Mesenchymal stem cell (in vitro differentiated cells and primary cell): ENCODE data around the gene JPT1.
A peak's percentile ranks its signal among the peaks of the same experiment; 100 is the strongest.
"Not testable (repeated sequence)": the region's sequence is repeated elsewhere in the genome, so short reads cannot be mapped to it uniquely, and the experiment has no call there.

ENCODE experiments used
- DNase-seq: peaks from one replicate; pipeline ENCODE4 v3.0.0-alpha.2; 2013
- H2AFZ ChIP-seq: one replicate; pipeline ENCODE4 v1.6.1; 2013; ENCODE audit warnings: low read depth, mild to moderate bottlenecking, control low read depth, inconsistent platforms, low read length, moderate library complexity
- H2AK5ac ChIP-seq: 2 replicates; pipeline ENCODE4 v1.6.1; 2013; ENCODE audit warnings: low read length, moderate library complexity, mild to moderate bottlenecking, inconsistent platforms; ENCODE audit not compliant: severe bottlenecking
- H2BK120ac ChIP-seq: one replicate; pipeline ENCODE4 v1.6.1; 2013; ENCODE audit warnings: low read depth, mild to moderate bottlenecking, inconsistent platforms, low read length, moderate library complexity
- H2BK12ac ChIP-seq, 2 experiments: one replicate each; pipeline ENCODE4 v1.6.1; 2013; ENCODE audit warnings: inconsistent platforms in 2 of 2, low read length in 2 of 2, mild to moderate bottlenecking in 2 of 2, moderate library complexity in 2 of 2, control low read depth in 1 of 2
- H2BK15ac ChIP-seq: one replicate; pipeline ENCODE4 v1.6.1; 2013; ENCODE audit warnings: mild to moderate bottlenecking, low read depth, inconsistent platforms; ENCODE audit not compliant: poor library complexity, severe bottlenecking
- H2BK5ac ChIP-seq: 2 replicates; pipeline ENCODE4 v1.6.1; 2013; ENCODE audit warnings: low read depth, mild to moderate bottlenecking, low read length, control low read depth, inconsistent platforms; ENCODE audit not compliant: poor library complexity, severe bottlenecking
- H3K14ac ChIP-seq, 2 experiments: one replicate each; pipeline ENCODE4 v1.6.1; 2013; ENCODE audit warnings: inconsistent platforms in 2 of 2, low read length in 2 of 2, control low read depth in 1 of 2, mild to moderate bottlenecking in 1 of 2, moderate library complexity in 1 of 2
- H3K18ac ChIP-seq, 2 experiments: one replicate each; pipeline ENCODE4 v1.6.1; 2013; ENCODE audit warnings: inconsistent platforms in 2 of 2, low read length in 2 of 2, control low read depth in 1 of 2, low read depth in 1 of 2, mild to moderate bottlenecking in 1 of 2
- H3K23ac ChIP-seq, 2 experiments: one replicate each; pipeline ENCODE4 v1.6.1; 2013; ENCODE audit warnings: inconsistent platforms in 2 of 2, low read length in 2 of 2, mild to moderate bottlenecking in 2 of 2, moderate library complexity in 2 of 2, control low read depth in 1 of 2
- H3K27ac ChIP-seq: 2 replicates; pipeline ENCODE4 v1.5.1; 2013; ENCODE audit warnings: mild to moderate bottlenecking, moderate library complexity, low read length, control low read depth, inconsistent platforms; ENCODE audit not compliant: poor library complexity, severe bottlenecking
- H3K27me3 ChIP-seq, 2 experiments: 2 replicates each; pipeline versions ENCODE4 v1.6.1 to v1.7.0; 2013; ENCODE audit warnings: low read length in 2 of 2, mild to moderate bottlenecking in 2 of 2, moderate library complexity in 2 of 2, control low read depth in 1 of 2, inconsistent platforms in 1 of 2; ENCODE audit not compliant: control insufficient read depth in 1 of 2, insufficient read depth in 1 of 2
- H3K36me3 ChIP-seq, 2 experiments: 2 replicates each; pipeline versions ENCODE4 v1.6.1 to v1.7.0; 2013; ENCODE audit warnings: low read length in 2 of 2, control low read depth in 1 of 2, inconsistent platforms in 1 of 2, low read depth in 1 of 2, mild to moderate bottlenecking in 1 of 2; ENCODE audit not compliant: insufficient read depth in 2 of 2, control insufficient read depth in 1 of 2
- H3K4ac ChIP-seq, 2 experiments: one replicate each; pipeline ENCODE4 v1.6.1; 2013; ENCODE audit warnings: inconsistent platforms in 2 of 2, low read length in 2 of 2, mild to moderate bottlenecking in 2 of 2, moderate library complexity in 2 of 2, control low read depth in 1 of 2, low read depth in 1 of 2
- H3K4me1 ChIP-seq: 2 replicates; pipeline ENCODE4 v1.6.1; 2013; ENCODE audit warnings: low read depth, low read length, control low read depth; ENCODE audit not compliant: control insufficient read depth, insufficient read depth
- H3K4me2 ChIP-seq: 2 replicates; pipeline ENCODE4 v1.6.1; 2013; ENCODE audit warnings: low read length, mild to moderate bottlenecking, inconsistent platforms; ENCODE audit not compliant: poor library complexity, severe bottlenecking
- H3K4me3 ChIP-seq, 2 experiments: 2 replicates each; pipeline versions ENCODE4 v1.5.1 to v1.7.0; 2013; ENCODE audit warnings: low read length in 2 of 2, mild to moderate bottlenecking in 2 of 2, control low read depth in 1 of 2, low read depth in 1 of 2; ENCODE audit not compliant: insufficient read depth in 1 of 2
- H3K79me1 ChIP-seq: replicated peaks from 2 replicates; pipeline ENCODE4 v1.6.1; 2013; ENCODE audit warnings: mild to moderate bottlenecking, control low read depth, low read length, inconsistent platforms; ENCODE audit not compliant: poor library complexity, severe bottlenecking
- H3K9ac ChIP-seq: 2 replicates; pipeline ENCODE4 v1.7.0; 2013; ENCODE audit warnings: mild to moderate bottlenecking, low read length, moderate library complexity
- H3K9me3 ChIP-seq: 2 replicates; pipeline ENCODE4 v1.7.0; 2013; ENCODE audit warnings: mild to moderate bottlenecking, low read length; ENCODE audit not compliant: control insufficient read depth
- H4K8ac ChIP-seq: one replicate; pipeline ENCODE4 v1.6.1; 2013; ENCODE audit warnings: inconsistent platforms, mild to moderate bottlenecking, low read length, moderate library complexity
- H4K91ac ChIP-seq: one replicate; pipeline ENCODE4 v1.6.1; 2013; ENCODE audit warnings: mild to moderate bottlenecking, low read length, inconsistent platforms
- WGBS: methylation state at CpG from one replicate; pipeline ENCODE4 v1.1.7; 2013; ENCODE audit warnings: mixed read lengths; 5-methylcytosine and 5-hydroxymethylcytosine counted together

JPT1 gene

GRCh38 chr17:75130059-75130631 is 24.2 kb downstream of the JPT1 start:
- no peak overlapping the region for H2AFZ ChIP-seq
- peak overlapping the region; percentile 69 for H4K8ac ChIP-seq
- peak overlapping the region in 1 of 2 experiments; percentile 6 for H3K18ac ChIP-seq
- H3K4ac ChIP-seq: peak overlapping the region in 1 of 2 experiments; percentile 20
- H2BK5ac ChIP-seq: no peak overlapping the region
- peaks cover 12% of the 10 kb centered on the region for H3K79me1 ChIP-seq
- WGBS: 89% methylated on average over 24 of the region's 24 CpGs
- no peak overlapping the region for H2BK15ac ChIP-seq
- peaks cover 24 to 31% of the 10 kb centered on the region in 2 experiments for H3K36me3 ChIP-seq
- no peak overlapping the region for H3K23ac ChIP-seq
- peak overlapping the region in 1 of 2 experiments; percentile 82 for H3K4me3 ChIP-seq
- no peak overlapping the region for H2BK120ac ChIP-seq
- no peak for DNase-seq
- H4K91ac ChIP-seq: no peak overlapping the region
- no peak overlapping the region for H2BK12ac ChIP-seq
- H3K9ac ChIP-seq: peak overlapping the region; percentile 95
- peak overlapping the region; percentile 83 for H3K4me2 ChIP-seq
- no peaks in the 10 kb centered on the region for H3K9me3 ChIP-seq
- H3K4me1 ChIP-seq: peaks cover 12% of the 10 kb centered on the region
- H3K14ac ChIP-seq: no peak overlapping the region
- peak overlapping the region; percentile 7 for H2AK5ac ChIP-seq
- no peak overlapping the region for H3K27ac ChIP-seq
- no peaks in the 10 kb centered on the region for H3K27me3 ChIP-seq

GRCh38 chr17:75129576-75129975 is 24.7 kb downstream of the JPT1 start:
- Histone ChIP-seq H3K9ac (no peak overlapping the region), H2AFZ (no peak overlapping the region), H3K18ac (no peak overlapping the region), H3K4me2 (no peak overlapping the region), H3K14ac (no peak overlapping the region), H3K4me3 (no peak overlapping the region), H4K8ac (no peak overlapping the region), H3K23ac (no peak overlapping the region), H2BK12ac (no peak overlapping the region), H3K9me3 (no peaks in the 10 kb centered on the region), H2BK120ac (no peak overlapping the region), H2AK5ac (no peak overlapping the region), H3K27ac (no peak overlapping the region), H2BK5ac (no peak overlapping the region), H2BK15ac (no peak overlapping the region), H4K91ac (no peak overlapping the region), H3K4me1 (peaks cover 17% of the 10 kb centered on the region), H3K27me3 (no peaks in the 10 kb centered on the region), H3K79me1 (peaks cover 17% of the 10 kb centered on the region), H3K4ac (no peak overlapping the region), H3K36me3 (peaks cover 19 to 35% of the 10 kb centered on the region in 2 experiments)
- DNase-seq: no peak
- WGBS: 99% methylated on average over 9 of the region's 9 CpGs

- 97% methylated on average over 33 of the region's 33 CpGs for WGBS
- Histone ChIP-seq H3K4me2 (no peak overlapping the region), H2BK15ac (peak overlapping the region; percentile 21), H4K91ac (no peak overlapping the region), H3K79me1 (peaks cover 24% of the 10 kb centered on the region), H3K27ac (no peak overlapping the region), H2AK5ac (no peak overlapping the region), H4K8ac (no peak overlapping the region), H3K27me3 (no peaks in the 10 kb centered on the region), H3K4me1 (peaks cover 24% of the 10 kb centered on the region), H3K4ac (no peak overlapping the region), H3K18ac (no peak overlapping the region), H3K9ac (no peak overlapping the region), H3K23ac (no peak overlapping the region), H2AFZ (no peak overlapping the region), H3K9me3 (no peaks in the 10 kb centered on the region), H3K14ac (no peak overlapping the region), H2BK120ac (no peak overlapping the region), H2BK12ac (no peak overlapping the region), H2BK5ac (no peak overlapping the region), H3K4me3 (no peak overlapping the region), H3K36me3 (peaks cover 18 to 39% of the 10 kb centered on the region in 2 experiments)
- no peak for DNase-seq
Observed at GRCh38 chr17:75128694-75129505, 25.4 kb downstream of the JPT1 start.

GRCh38 chr17:75127936-75128335 is 26.4 kb downstream of the JPT1 start:
- not testable (repeated sequence) for H2BK120ac ChIP-seq, H4K8ac ChIP-seq, H2BK15ac ChIP-seq, H3K9me3 ChIP-seq, H3K9ac ChIP-seq, H3K4me2 ChIP-seq, H2BK12ac ChIP-seq, H3K18ac ChIP-seq, H3K27me3 ChIP-seq, H4K91ac ChIP-seq, H2BK5ac ChIP-seq, H3K27ac ChIP-seq, H2AFZ ChIP-seq, H3K14ac ChIP-seq, H3K4me3 ChIP-seq, H3K4ac ChIP-seq, DNase-seq, H3K23ac ChIP-seq, H2AK5ac ChIP-seq
- WGBS: 98% methylated on average over 5 of the region's 5 CpGs
- peaks cover 24% of the 10 kb centered on the region for H3K79me1 ChIP-seq
- peaks cover 24% of the 10 kb centered on the region for H3K4me1 ChIP-seq
- H3K36me3 ChIP-seq: peaks cover 18 to 39% of the 10 kb centered on the region in 2 experiments
